ENCODE measurements around the gene ADTRP. TPM values are rescaled to one million over a fixed set of nuclear protein-coding genes. Genes with fewer than 3 reads are reported as not detected.

Gene ADTRP
- total RNA-seq, 2 donors from 2014 or later, result 0.74 to 1.0 TPM

DNA sequence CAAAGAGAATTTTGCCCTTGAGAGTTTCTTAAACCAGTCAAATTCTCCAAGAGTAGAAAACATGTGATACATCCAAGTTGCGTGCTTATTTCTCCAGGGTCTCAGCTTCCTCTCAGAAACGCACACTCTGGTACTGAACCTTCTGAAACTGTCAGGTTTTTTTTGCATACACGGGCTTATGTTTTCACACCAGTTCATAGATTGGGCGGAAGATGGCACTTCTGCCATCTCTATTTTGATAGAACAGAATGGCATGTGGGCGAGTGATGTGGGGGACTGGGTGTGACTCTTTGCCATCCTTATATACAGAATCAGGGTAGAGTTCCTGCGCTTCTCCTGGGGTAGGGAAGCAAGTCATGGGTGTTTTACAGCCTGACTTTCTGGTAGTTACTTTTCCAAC lies 56.4 kb downstream of the ADTRP start:
- no peak for DNase-seq (ENCODE audit: low spot score)
- no peak overlapping the region for H3K27ac ChIP-seq
- 87% methylated on average over 6 of the region's 6 CpGs for WGBS
- no peak for TF ChIP-seq POLR2A (IDR thresholded peaks at IDR 0.05)
- TF ChIP-seq, protein P1, sequence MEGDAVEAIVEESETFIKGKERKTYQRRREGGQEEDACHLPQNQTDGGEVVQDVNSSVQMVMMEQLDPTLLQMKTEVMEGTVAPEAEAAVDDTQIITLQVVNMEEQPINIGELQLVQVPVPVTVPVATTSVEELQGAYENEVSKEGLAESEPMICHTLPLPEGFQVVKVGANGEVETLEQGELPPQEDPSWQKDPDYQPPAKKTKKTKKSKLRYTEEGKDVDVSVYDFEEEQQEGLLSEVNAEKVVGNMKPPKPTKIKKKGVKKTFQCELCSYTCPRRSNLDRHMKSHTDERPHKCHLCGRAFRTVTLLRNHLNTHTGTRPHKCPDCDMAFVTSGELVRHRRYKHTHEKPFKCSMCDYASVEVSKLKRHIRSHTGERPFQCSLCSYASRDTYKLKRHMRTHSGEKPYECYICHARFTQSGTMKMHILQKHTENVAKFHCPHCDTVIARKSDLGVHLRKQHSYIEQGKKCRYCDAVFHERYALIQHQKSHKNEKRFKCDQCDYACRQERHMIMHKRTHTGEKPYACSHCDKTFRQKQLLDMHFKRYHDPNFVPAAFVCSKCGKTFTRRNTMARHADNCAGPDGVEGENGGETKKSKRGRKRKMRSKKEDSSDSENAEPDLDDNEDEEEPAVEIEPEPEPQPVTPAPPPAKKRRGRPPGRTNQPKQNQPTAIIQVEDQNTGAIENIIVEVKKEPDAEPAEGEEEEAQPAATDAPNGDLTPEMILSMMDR (IDR thresholded peaks at IDR 0.05), result no peak
- no peaks in the 10 kb centered on the region for H3K4me1 ChIP-seq (replicated peaks)
- H3K27me3 ChIP-seq (replicated peaks; ENCODE audit: insufficient read depth), result no peaks in the 10 kb centered on the region
- intact Hi-C loops (cut with DNase I), result no loop called here
- H3K9me3 ChIP-seq, result no peaks in the 10 kb centered on the region
- H3K4me3 ChIP-seq, result no peak overlapping the region
- no peaks in the 10 kb centered on the region for H3K36me3 ChIP-seq

DNA sequence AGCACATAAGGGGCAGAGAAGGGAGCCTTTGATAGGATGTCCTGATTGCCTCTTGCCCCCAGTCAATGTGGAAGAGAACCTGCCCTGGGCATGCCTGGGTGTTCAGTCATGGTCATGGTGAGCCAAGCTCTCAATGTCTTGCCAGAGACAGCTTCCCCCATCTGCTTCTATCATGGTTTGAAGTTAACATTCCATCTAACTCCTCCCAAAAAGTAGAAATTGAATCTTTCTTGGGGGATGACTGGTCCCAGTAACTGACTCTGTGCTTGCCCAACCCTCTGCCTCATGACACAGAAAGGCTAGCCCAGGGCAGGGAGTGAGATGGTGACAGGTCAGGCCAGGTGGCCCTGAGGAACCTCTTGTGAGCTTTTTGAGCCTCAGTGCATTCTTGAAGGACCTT lies 60.1 kb downstream of the ADTRP start:
- TF ChIP-seq POLR2AphosphoS5 (IDR thresholded peaks at IDR 0.05), result no peak
- TF ChIP-seq, protein P1 (IDR thresholded peaks at IDR 0.05), result no peak
- TF ChIP-seq POLR2A (IDR thresholded peaks at IDR 0.05), result no peak
- no peak overlapping the region for H3K4me3 ChIP-seq
- intact Hi-C loops (cut with DNase I), result no loop called here
- H3K27ac ChIP-seq, result no peak overlapping the region
- H3K36me3 ChIP-seq, result no peaks in the 10 kb centered on the region
- H3K9me3 ChIP-seq, result no peaks in the 10 kb centered on the region
- no peaks in the 10 kb centered on the region for H3K4me1 ChIP-seq (replicated peaks)
- H3K27me3 ChIP-seq (replicated peaks; ENCODE audit: insufficient read depth), result no peaks in the 10 kb centered on the region
- no peak for DNase-seq (ENCODE audit: low spot score)

- intact Hi-C loops (cut with DNase I), result no loop called here
- 93% methylated on average over 1 of the region's 1 CpG for WGBS
Observed at GRCh38 chr6:11718031-11718430, 60.6 kb downstream of the ADTRP start.

DNA sequence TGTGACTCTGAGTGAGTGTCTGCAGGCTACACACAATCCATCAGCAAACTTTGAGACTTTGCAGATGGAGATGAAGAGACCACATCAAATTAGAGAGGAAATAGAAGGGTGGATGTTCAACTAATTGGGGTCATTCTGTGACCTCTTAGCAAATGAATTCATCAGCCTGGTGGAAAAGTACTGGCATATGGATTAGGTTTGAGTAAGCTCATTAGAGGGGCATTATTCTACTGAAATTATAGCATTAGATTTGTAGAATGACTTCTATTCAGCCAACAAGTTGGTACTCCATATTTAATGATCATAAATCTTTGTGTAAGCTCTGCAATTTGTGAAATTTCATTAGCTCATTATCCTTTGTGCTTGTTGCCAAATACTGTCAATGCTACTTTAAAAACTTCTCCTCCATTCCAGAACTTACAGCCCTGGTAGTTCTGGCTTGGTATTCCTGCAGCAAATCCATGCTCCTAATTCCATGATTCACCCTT lies 63.8 kb downstream of the ADTRP start:
- intact Hi-C loops (cut with DNase I), result no loop called here
- DNase-seq (ENCODE audit: low spot score), result no peak
- no peaks in the 10 kb centered on the region for H3K9me3 ChIP-seq
- no peaks in the 10 kb centered on the region for H3K4me1 ChIP-seq (replicated peaks)
- TF ChIP-seq POLR2A (IDR thresholded peaks at IDR 0.05), result no peak
- no peaks in the 10 kb centered on the region for H3K27me3 ChIP-seq (replicated peaks; ENCODE audit: insufficient read depth)
- no peak overlapping the region for H3K4me3 ChIP-seq
- no peak overlapping the region for H3K27ac ChIP-seq
- no peaks in the 10 kb centered on the region for H3K36me3 ChIP-seq

More at GRCh38 chr6:11718031-11718430, 60.6 kb downstream of the ADTRP start:
- Histone ChIP-seq H3K27ac (no peak overlapping the region), H3K27me3 (replicated peaks; ENCODE audit: insufficient read depth) (no peaks in the 10 kb centered on the region), H3K4me3 (no peak overlapping the region), H3K36me3 (no peaks in the 10 kb centered on the region), H3K4me1 (replicated peaks) (no peaks in the 10 kb centered on the region), H3K9me3 (no peaks in the 10 kb centered on the region)
- no peak for TF ChIP-seq POLR2A (IDR thresholded peaks at IDR 0.05)
- TF ChIP-seq, protein P1 (IDR thresholded peaks at IDR 0.05), result no peak
- TF ChIP-seq POLR2AphosphoS5 (IDR thresholded peaks at IDR 0.05), result no peak
- DNase-seq (ENCODE audit: low spot score), result no peak

- intact Hi-C loops (cut with DNase I), result no loop called here
- no peak overlapping the region for H3K27ac ChIP-seq
- no peaks in the 10 kb centered on the region for H3K36me3 ChIP-seq
- 31% methylated on average over 6 of the region's 6 CpGs for WGBS
- TF ChIP-seq POLR2A (IDR thresholded peaks at IDR 0.05), result no peak
- TF ChIP-seq, protein P1 (IDR thresholded peaks at IDR 0.05), result no peak
- no peak for TF ChIP-seq POLR2AphosphoS5 (IDR thresholded peaks at IDR 0.05)
- H3K4me3 ChIP-seq, result no peak overlapping the region
- H3K9me3 ChIP-seq, result no peaks in the 10 kb centered on the region
- H3K4me1 ChIP-seq (replicated peaks), result no peaks in the 10 kb centered on the region
- no peak for DNase-seq (ENCODE audit: low spot score)
- H3K27me3 ChIP-seq (replicated peaks; ENCODE audit: insufficient read depth), result no peaks in the 10 kb centered on the region
Observed at GRCh38 chr6:11714116-11714797, 64.3 kb downstream of the ADTRP start.
